Mucosa of descending colon (tissue), 3 donors: Measurements from ENCODE around the gene MADCAM1. TPM values are rescaled to one million over a fixed set of nuclear protein-coding genes. Genes with fewer than 3 reads are reported as not detected.
A peak's percentile ranks its signal among the peaks of the same experiment; 100 is the strongest.

Experiments used
- ATAC-seq: fragments of 200-7000 bp; cut with Tn5 transposase; one replicate; pipeline ENCODE4 v1.9.1; 2020; ENCODE audit warnings: mild to moderate bottlenecking, moderate library complexity
- DNase-seq, 3 donors: peaks; one replicate each; pipeline ENCODE4 v3.0.0-alpha.2; 2020
- H3K36me3 ChIP-seq: fragments of 200-600 bp; one replicate; pipeline ENCODE4 v1.8.0; 2021; ENCODE audit warnings: low read depth, mild to moderate bottlenecking
- H3K4me1 ChIP-seq: fragments of 200-600 bp; one replicate; pipeline ENCODE4 v1.8.0; 2021; ENCODE audit warnings: low read depth, mild to moderate bottlenecking
- H3K4me3 ChIP-seq: fragments of 200-600 bp; one replicate; pipeline ENCODE4 v1.8.0; 2021; ENCODE audit warnings: mild to moderate bottlenecking
- H3K9me3 ChIP-seq: fragments of 200-600 bp; one replicate; pipeline ENCODE4 v1.8.0; 2021; ENCODE audit warnings: mild to moderate bottlenecking
- intact Hi-C, 2 donors: fragments of 100-400 bp; cut with DNase I in 1 of 2; cut with micrococcal nuclease in 1 of 2; formaldehyde crosslinking; loops; one replicate each; pipeline versions ENCODE4 v1.11.0 to v1.11.1; 2022; cut with DNase I, micrococcal nuclease
- total RNA-seq, 3 donors: library from RNA; stranded (reverse); fragmentation: NEBNext Ultra II Directional in 2 of 3; extraction: Animal tissue kit (Norgen Biotek cat#: 25700) in 2 of 3; gene quantifications; one replicate each; pipeline versions ENCODE4 v1.2.1 to v1.2.4, GENCODE V29; 2021 to 2023
- TF ChIP-seq, protein P1 (sequence below): fragments of 200-600 bp; IDR thresholded peaks from one replicate; pipeline ENCODE4 v1.8.0; 2022; ENCODE audit warnings: antibody characterized with exemption, mild to moderate bottlenecking
- donor health status: DM: no; HTN: no; CAD: no; lungs with moderate emphysema.
- donor health status: DM: no; HTN: no; CAD: no.
- donor health status: DM: no; HTN: yes; CAD: no.

Gene MADCAM1
- total RNA-seq, 3 donors from 2014 or later: 2.3 to 4.3 (median 4.1) TPM

- peaks cover 21% of the 10 kb centered on the region for H3K4me1 ChIP-seq
- no peak for ATAC-seq
- H3K36me3 ChIP-seq: peaks cover 9% of the 10 kb centered on the region
- DNase-seq: no peak
- H3K9me3 ChIP-seq: no peaks in the 10 kb centered on the region
- TF ChIP-seq, protein P1, sequence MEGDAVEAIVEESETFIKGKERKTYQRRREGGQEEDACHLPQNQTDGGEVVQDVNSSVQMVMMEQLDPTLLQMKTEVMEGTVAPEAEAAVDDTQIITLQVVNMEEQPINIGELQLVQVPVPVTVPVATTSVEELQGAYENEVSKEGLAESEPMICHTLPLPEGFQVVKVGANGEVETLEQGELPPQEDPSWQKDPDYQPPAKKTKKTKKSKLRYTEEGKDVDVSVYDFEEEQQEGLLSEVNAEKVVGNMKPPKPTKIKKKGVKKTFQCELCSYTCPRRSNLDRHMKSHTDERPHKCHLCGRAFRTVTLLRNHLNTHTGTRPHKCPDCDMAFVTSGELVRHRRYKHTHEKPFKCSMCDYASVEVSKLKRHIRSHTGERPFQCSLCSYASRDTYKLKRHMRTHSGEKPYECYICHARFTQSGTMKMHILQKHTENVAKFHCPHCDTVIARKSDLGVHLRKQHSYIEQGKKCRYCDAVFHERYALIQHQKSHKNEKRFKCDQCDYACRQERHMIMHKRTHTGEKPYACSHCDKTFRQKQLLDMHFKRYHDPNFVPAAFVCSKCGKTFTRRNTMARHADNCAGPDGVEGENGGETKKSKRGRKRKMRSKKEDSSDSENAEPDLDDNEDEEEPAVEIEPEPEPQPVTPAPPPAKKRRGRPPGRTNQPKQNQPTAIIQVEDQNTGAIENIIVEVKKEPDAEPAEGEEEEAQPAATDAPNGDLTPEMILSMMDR: no peak
- no peak overlapping the region for H3K4me3 ChIP-seq
- intact Hi-C loops: no loop called here
Measured at GRCh38 chr19:533364-534058, 37.2 kb downstream of the MADCAM1 start.

DNA sequence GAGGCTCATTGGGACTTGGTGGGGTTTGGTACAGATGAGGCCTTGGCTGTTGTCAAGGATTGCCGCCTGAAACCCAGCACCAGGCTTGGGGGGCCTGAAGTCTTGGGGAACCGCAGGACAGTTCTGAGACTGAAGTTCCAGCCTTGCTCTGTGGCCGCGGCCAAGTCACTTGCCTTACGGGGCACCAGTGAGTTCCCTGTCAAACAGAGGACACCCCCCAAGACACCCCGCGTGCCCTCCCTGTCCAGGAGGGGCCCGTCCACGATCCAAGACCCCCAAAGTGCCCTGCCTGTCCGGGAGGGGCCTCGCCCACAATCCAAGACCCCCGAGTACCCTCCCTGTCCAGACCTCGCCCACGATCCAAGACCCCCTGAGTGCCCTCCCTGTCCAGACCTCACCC lies 37.8 kb downstream of the MADCAM1 start:
- Histone ChIP-seq H3K4me3 (no peak overlapping the region), H3K9me3 (no peaks in the 10 kb centered on the region), H3K36me3 (peaks cover 9% of the 10 kb centered on the region), H3K4me1 (peaks cover 21% of the 10 kb centered on the region)
- intact Hi-C loops: no loop called here
- ATAC-seq (no peak), DNase-seq (no peak)
- TF ChIP-seq, protein P1: no peak

DNA sequence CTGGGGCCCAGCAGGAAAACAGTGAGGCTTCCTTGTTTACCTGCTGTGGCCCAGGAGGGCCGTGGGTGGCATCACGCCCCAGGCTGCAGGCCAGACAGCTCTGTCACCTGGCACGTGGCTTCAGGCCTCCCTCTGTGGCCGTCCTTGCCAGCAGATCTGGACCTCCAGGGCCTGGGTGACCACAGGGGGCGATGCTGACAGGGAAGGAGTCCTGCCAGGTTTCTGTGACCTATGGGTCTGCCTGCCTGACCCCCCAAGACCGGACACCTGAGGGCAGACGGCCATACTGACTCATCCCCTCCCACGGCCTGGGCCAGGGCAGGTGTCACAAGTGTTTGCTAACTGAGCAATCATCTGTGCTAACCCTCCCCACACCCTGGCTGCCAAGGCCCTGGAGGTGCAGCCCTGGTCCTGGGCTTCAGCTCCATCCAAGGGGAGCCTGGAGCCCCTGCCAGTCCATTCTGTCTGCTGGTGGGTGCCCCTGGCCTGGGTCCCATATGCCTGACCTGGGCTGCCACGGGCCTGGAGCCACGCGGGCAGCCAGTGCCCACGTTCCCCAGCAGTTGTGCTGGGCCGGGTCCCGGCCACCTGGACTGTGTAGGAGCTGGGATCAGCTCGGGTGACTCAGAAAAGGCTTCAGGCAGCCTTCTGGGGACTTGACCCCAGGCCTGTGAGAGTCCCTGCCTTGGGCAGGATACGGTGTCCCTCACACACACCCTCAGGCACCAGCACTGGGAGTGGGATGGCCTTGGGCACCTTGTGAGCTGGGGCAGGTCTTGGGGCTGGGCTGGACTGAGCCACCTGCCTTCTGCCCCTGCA lies 38.9 kb downstream of the MADCAM1 start:
- H3K36me3 ChIP-seq: peaks cover 9% of the 10 kb centered on the region
- intact Hi-C loops: no loop called here
- no peak overlapping the region for H3K4me3 ChIP-seq
- ATAC-seq (no peak), DNase-seq (peak in 1 of 3 donors; percentile 53)
- TF ChIP-seq, protein P1: no peak
- no peaks in the 10 kb centered on the region for H3K9me3 ChIP-seq
- peaks cover 21% of the 10 kb centered on the region for H3K4me1 ChIP-seq

- Histone ChIP-seq H3K4me1 (peaks cover 21% of the 10 kb centered on the region), H3K36me3 (peaks cover 9% of the 10 kb centered on the region), H3K9me3 (no peaks in the 10 kb centered on the region), H3K4me3 (no peak overlapping the region)
- ATAC-seq: no peak
- intact Hi-C loops: no loop called here
- TF ChIP-seq, protein P1: no peak
- peak in 1 of 3 donors; percentile 50 for DNase-seq
Measured at GRCh38 chr19:536031-536880, 40.0 kb downstream of the MADCAM1 start.

DNA sequence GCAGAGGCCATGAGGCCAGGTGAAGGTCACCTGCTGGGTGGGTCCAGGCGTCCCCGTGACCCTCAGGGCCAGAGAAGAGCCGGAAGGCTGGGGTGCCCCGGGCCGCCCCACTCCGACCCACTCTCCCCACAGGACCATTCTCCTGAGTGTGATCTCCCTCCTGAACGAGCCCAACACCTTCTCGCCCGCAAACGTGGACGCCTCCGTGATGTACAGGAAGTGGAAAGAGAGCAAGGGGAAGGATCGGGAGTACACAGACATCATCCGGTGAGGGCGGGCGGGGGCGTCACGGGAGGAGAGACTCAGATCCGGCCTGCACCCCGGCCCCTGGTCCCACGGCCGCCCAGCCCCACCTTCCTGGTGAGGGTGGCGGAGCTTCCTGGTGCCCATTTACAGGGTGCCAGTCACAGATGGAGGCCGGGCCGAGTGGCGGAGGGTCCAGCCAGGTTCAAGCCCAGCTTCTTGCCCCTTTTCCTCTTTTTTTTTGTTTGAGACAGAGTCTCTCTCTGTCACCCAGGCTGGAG lies 40.7 kb downstream of the MADCAM1 start:
- H3K9me3 ChIP-seq: no peaks in the 10 kb centered on the region
- no peak for DNase-seq
- H3K36me3 ChIP-seq: peaks cover 9% of the 10 kb centered on the region
- H3K4me1 ChIP-seq: peaks cover 21% of the 10 kb centered on the region
- TF ChIP-seq, protein P1: no peak
- intact Hi-C loops: no loop called here
- H3K4me3 ChIP-seq: no peak overlapping the region
- no peak for ATAC-seq
